Gastrocnemius medialis (tissue), 4 donors: ENCODE results near the gene ARHGEF10L. TPM values are rescaled to one million over a fixed set of nuclear protein-coding genes. Genes with fewer than 3 reads are reported as not detected.

Source experiments
- ATAC-seq, 2 donors: fragments of 150-250 bp; one replicate each; pipeline ENCODE4 v1.9.1; 2016
- DNase-seq, 2 donors: peaks; one replicate each; pipeline ENCODE4 v3.0.0-alpha.2; 2019
- H3K27ac ChIP-seq, 4 donors: fragments of 200-600 bp; sonication (generic); 1 replicate in 1 of 4; 2 replicates in 3 of 4; pipeline ENCODE4 v1.5.1; 2016 to 2018; ENCODE audit warnings: mild to moderate bottlenecking in 2 of 4, moderate library complexity in 1 of 4
- H3K27me3 ChIP-seq, 3 donors: fragments of 200-600 bp; sonication (generic) in 2 of 3; 1 replicate in 1 of 3; 2 replicates in 2 of 3; pipeline versions ENCODE4 v1.5.1 to v1.6.0; 2016 to 2019; ENCODE audit warnings: mild to moderate bottlenecking in 1 of 3, moderate library complexity in 1 of 3
- H3K36me3 ChIP-seq, 2 donors: fragments of 200-600 bp; sonication (generic) in 1 of 2; one replicate each; pipeline ENCODE4 v1.5.1; 2017 to 2018
- H3K4me1 ChIP-seq, 2 donors: fragments of 200-600 bp; sonication (generic) in 1 of 2; one replicate each; pipeline ENCODE4 v1.5.1; 2016 to 2017; ENCODE audit warnings: mild to moderate bottlenecking in 2 of 2
- H3K4me3 ChIP-seq, 4 donors: fragments of 200-600 bp; sonication (generic) in 3 of 4; 1 replicate in 1 of 4; 2 replicates in 3 of 4; pipeline ENCODE4 v1.5.1; 2016 to 2019; ENCODE audit warnings: mild to moderate bottlenecking in 2 of 4
- H3K9me3 ChIP-seq, 3 donors: fragments of 200-600 bp; sonication (generic) in 2 of 3; 1 replicate in 1 of 3; 2 replicates in 2 of 3; pipeline ENCODE4 v1.5.1; 2016 to 2019
- CTCF ChIP-seq, 5 experiments: fragments of 450-650 bp in 3 of 5; fragments of 200-600 bp in 2 of 5; sonication (generic) in 2 of 5; IDR thresholded peaks in 4 of 5; conservative IDR thresholded peaks in 1 of 5; 1 replicate in 4 of 5; 2 replicates in 1 of 5; pipeline ENCODE4 v1.5.1; 2016 to 2019; ENCODE audit warnings: antibody characterized with exemption in 5 of 5, mild to moderate bottlenecking in 3 of 5, moderate library complexity in 3 of 5
- POLR2A ChIP-seq, 2 donors: fragments of 450-650 bp; IDR thresholded peaks; one replicate each; pipeline ENCODE4 v1.6.1; 2017; ENCODE audit warnings: antibody characterized with exemption in 2 of 2, mild to moderate bottlenecking in 2 of 2, moderate library complexity in 2 of 2
- in situ Hi-C, 4 donors: fragments of 200-750 bp; cut with MboI; loops; one replicate each; pipeline versions ENCODE4 v1.15.0 to v1.8.0; 2017; ENCODE audit warnings: low sequenced_read_pairs in 4 of 4
- intact Hi-C: fragments of 100-400 bp; cut with DNase I; formaldehyde crosslinking; loops from one replicate; pipeline ENCODE4 v1.15.1; 2023; ENCODE audit warnings: low total_unique reads
- total RNA-seq, 4 donors: library from RNA; depleted of rRNA; stranded (reverse); fragments of >200 nt; gene quantifications; one replicate each; pipeline versions ENCODE4 v1.1.0 to v1.2.3, GENCODE V29; 2016

Gene ARHGEF10L
- total RNA-seq, 4 donors from 2014 or later = 21.2 to 111 (median 73.8) TPM

- intact Hi-C loops (no loop called here), in situ Hi-C loops (no loop called here)
- H3K27ac ChIP-seq = peak overlapping the region in 2 of 4 donors; percentile 49 to 57
- H3K4me3 ChIP-seq = no peak overlapping the region
- no peak for ATAC-seq
- H3K4me1 ChIP-seq = peaks cover 14 to 15% of the 10 kb centered on the region in 2 donors
- H3K36me3 ChIP-seq = peaks cover 0 to 23% of the 10 kb centered on the region in 2 donors
- DNase-seq = no peak
- no peak for TF ChIP-seq CTCF (IDR thresholded peaks at IDR 0.05 in 4 of 5, conservative IDR thresholded peaks at IDR 0.05 in 1 of 5)
- no peak for TF ChIP-seq POLR2A (IDR thresholded peaks at IDR 0.05)
- H3K9me3 ChIP-seq = no peaks in the 10 kb centered on the region
- no peaks in the 10 kb centered on the region for H3K27me3 ChIP-seq
These were observed 110.0 kb downstream of the ARHGEF10L start for GRCh38 chr1:17649371-17650106.

DNA sequence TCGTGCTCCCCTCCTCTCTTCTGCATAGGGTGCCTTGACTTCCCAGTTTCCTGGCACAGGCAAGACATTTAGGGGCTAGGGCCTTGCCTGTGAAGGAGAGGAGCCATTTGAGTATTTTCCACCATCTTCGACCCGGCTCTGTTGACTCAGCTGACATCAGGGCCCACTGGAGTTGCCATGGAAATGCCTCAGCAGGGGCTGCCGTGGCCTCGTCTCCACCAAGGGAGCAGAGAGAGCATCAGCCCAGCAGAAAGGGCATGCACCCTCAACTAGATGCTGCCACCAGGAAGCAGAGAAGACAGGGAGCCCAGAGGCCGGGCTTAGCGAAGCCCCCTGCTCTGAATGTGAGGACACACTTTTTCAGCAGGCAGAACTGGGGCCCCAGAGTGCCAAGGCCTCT, 113.8 kb downstream of the ARHGEF10L start:
- in situ Hi-C loops = no loop called here
- Histone ChIP-seq H3K36me3 (peaks cover 0 to 56% of the 10 kb centered on the region in 2 donors), H3K27ac (no peak overlapping the region), H3K4me1 (peaks cover 12 to 13% of the 10 kb centered on the region in 2 donors), H3K27me3 (no peaks in the 10 kb centered on the region), H3K9me3 (no peaks in the 10 kb centered on the region), H3K4me3 (no peak overlapping the region)
- intact Hi-C loops = no loop called here
- ATAC-seq (no peak), DNase-seq (no peak)
- TF ChIP-seq POLR2A (IDR thresholded peaks at IDR 0.05) (no peak), CTCF (IDR thresholded peaks at IDR 0.05 in 4 of 5, conservative IDR thresholded peaks at IDR 0.05 in 1 of 5) (no peak)

DNA sequence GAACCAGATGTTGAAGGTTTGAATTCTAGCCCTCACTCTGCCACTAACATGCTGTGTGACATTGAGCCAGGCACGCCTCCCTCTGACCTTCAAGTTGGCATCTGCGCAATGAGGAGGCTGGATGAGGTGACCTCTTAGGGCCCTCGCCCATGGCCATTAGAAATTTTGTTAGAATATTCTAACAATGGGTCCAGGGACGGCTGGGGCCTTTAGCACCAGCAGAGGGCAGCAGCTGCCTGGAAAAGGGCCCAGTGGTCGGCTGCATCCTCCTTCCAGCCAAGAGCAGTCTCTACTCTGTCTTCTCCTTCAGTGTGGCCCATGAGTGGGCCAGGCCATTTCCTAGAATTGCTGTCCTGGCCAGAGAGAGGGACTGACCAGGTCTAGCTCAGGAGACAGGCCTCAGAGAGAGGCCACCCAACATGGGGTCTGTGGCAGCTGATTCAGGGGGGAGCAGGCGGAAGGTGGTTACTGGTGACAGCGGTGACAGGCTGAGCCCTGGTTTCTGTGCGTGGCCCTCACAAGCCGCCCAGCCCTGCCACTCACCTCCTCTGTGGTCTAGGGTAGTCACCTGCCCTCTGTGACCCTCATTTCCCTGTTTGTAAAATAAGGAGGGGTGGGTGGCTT, 114.3 kb downstream of the ARHGEF10L start:
- DNase-seq (no peak), ATAC-seq (no peak)
- H3K27ac ChIP-seq = peak overlapping the region in 1 of 4 donors; percentile 16

GRCh38 chr1:17654519-17654918, 115.0 kb downstream of the ARHGEF10L start:
- Histone ChIP-seq H3K4me3 (no peak overlapping the region), H3K36me3 (peaks cover 0 to 48% of the 10 kb centered on the region in 2 donors), H3K9me3 (no peaks in the 10 kb centered on the region), H3K27me3 (no peaks in the 10 kb centered on the region), H3K4me1 (peaks cover 4% of the 10 kb centered on the region in 2 donors), H3K27ac (peak overlapping the region in 1 of 4 donors; percentile 16)
- ATAC-seq (no peak), DNase-seq (no peak)
- TF ChIP-seq CTCF (IDR thresholded peaks at IDR 0.05 in 4 of 5, conservative IDR thresholded peaks at IDR 0.05 in 1 of 5) (no peak), POLR2A (IDR thresholded peaks at IDR 0.05) (no peak)
- intact Hi-C loops = no loop called here
- in situ Hi-C loops = no loop called here

More for the DNA sequence above, 114.3 kb downstream of the ARHGEF10L start:
- Histone ChIP-seq H3K4me3 (no peak overlapping the region), H3K4me1 (peaks cover 6 to 7% of the 10 kb centered on the region in 2 donors), H3K9me3 (no peaks in the 10 kb centered on the region), H3K27me3 (no peaks in the 10 kb centered on the region), H3K36me3 (peaks cover 0 to 55% of the 10 kb centered on the region in 2 donors)
- TF ChIP-seq POLR2A (IDR thresholded peaks at IDR 0.05) (no peak), CTCF (IDR thresholded peaks at IDR 0.05 in 4 of 5, conservative IDR thresholded peaks at IDR 0.05 in 1 of 5) (peak in 4 of 5 experiments; percentile 33 to 55 (median 38))
- in situ Hi-C loops (no loop called here), intact Hi-C loops (no loop called here)
